H1 (cell line): ENCODE data around the gene FBXO38. TPM values are rescaled to one million over a fixed set of nuclear protein-coding genes. Genes with fewer than 3 reads are reported as not detected.

Source experiments
- CTCF ChIA-PET: fragments of 300-600 bp; sonication (Branson Sonifier 250); formaldehyde crosslinking; loops from one replicate; lab custom pipeline; 2021; ENCODE audit not compliant: partially characterized antibody; lab: Charles Lee
- POLR2A ChIA-PET: fragments of 300-600 bp; sonication (Branson Sonifier 250); formaldehyde crosslinking; loops from one replicate; lab custom pipeline; 2021; ENCODE audit warnings: inconsistent platforms; ENCODE audit not compliant: partially characterized antibody; lab: Charles Lee
- DNase-seq, 2 experiments: peaks; one replicate each; pipeline versions ENCODE4 v3.0.0 to v3.0.0-alpha.2; 2010 to 2022; ENCODE audit warnings: low spot score in 2 of 2, low read depth in 1 of 2, mixed read lengths in 1 of 2
- FAIRE-seq: peaks from 2 replicates; lab custom pipeline; 2011; peaks lifted over from hg19 to GRCh38; lab: Jason Lieb, UNC
- H2AFZ ChIP-seq: 2 replicates; pipeline ENCODE4 v1.8.1; 2012; ENCODE audit warnings: low read length, inconsistent platforms
- H2AK5ac ChIP-seq: 2 replicates; pipeline ENCODE4 v1.6.1; 2013; ENCODE audit warnings: low read depth, low read length
- H2BK120ac ChIP-seq: replicated peaks from 2 replicates; pipeline ENCODE3; 2013; ENCODE audit warnings: low read depth, low read length, inconsistent platforms
- H2BK12ac ChIP-seq: 2 replicates; pipeline ENCODE4 v1.6.1; 2013; ENCODE audit warnings: low read depth, low read length
- H2BK15ac ChIP-seq: 2 replicates; pipeline ENCODE4 v1.6.1; 2013; ENCODE audit warnings: low read length
- H2BK20ac ChIP-seq: 2 replicates; pipeline ENCODE4 v1.6.1; 2013; ENCODE audit warnings: low read length
- H2BK5ac ChIP-seq: 2 replicates; pipeline ENCODE4 v1.6.1; 2013; ENCODE audit warnings: low read depth, low read length
- H3K14ac ChIP-seq: 2 replicates; pipeline ENCODE4 v1.6.1; 2013; ENCODE audit warnings: inconsistent platforms; ENCODE audit not compliant: insufficient read length
- H3K18ac ChIP-seq: 2 replicates; pipeline ENCODE4 v1.6.1; 2013; ENCODE audit warnings: low read length; ENCODE audit errors: extremely low read depth
- H3K23ac ChIP-seq: 2 replicates; pipeline ENCODE4 v1.6.1; 2013; ENCODE audit warnings: inconsistent platforms; ENCODE audit not compliant: insufficient read length
- H3K23me2 ChIP-seq: 2 replicates; pipeline ENCODE4 v1.6.1; 2013; ENCODE audit warnings: low read depth, low read length
- H3K27ac ChIP-seq: 2 replicates; pipeline ENCODE4 v1.6.1; 2011; ENCODE audit warnings: low read depth, low read length, inconsistent platforms
- H3K27me3 ChIP-seq, 4 experiments: replicated peaks in 1 of 4; 1 replicate in 1 of 4; 2 replicates in 3 of 4; pipeline versions ENCODE4 v1.6.1 to v1.8.1; 2011 to 2013; ENCODE audit warnings: low read length in 3 of 4, mild to moderate bottlenecking in 3 of 4, inconsistent platforms in 2 of 4, mixed read lengths in 2 of 4, moderate library complexity in 1 of 4; ENCODE audit not compliant: control insufficient read depth in 3 of 4, insufficient read depth in 3 of 4; ENCODE audit errors: extremely low read depth in 1 of 4
- H3K36me3 ChIP-seq, 4 experiments: 2 replicates each; pipeline versions ENCODE4 v1.6.1 to v1.8.1; 2011 to 2013; ENCODE audit warnings: mild to moderate bottlenecking in 4 of 4, low read length in 3 of 4, moderate library complexity in 2 of 4, control low read depth in 1 of 4, inconsistent platforms in 1 of 4; ENCODE audit not compliant: insufficient read depth in 4 of 4, control insufficient read depth in 2 of 4
- H3K4ac ChIP-seq: replicated peaks from 2 replicates; pipeline ENCODE3; 2013; ENCODE audit warnings: low read length, low read depth, mixed read lengths, inconsistent platforms; ENCODE audit not compliant: insufficient read length
- H3K4me1 ChIP-seq, 4 experiments: replicated peaks in 1 of 4; 1 replicate in 1 of 4; 2 replicates in 3 of 4; pipeline versions ENCODE4 v1.6.1 to v1.8.1; 2011 to 2013; ENCODE audit warnings: low read length in 3 of 4, inconsistent platforms in 2 of 4, mixed read lengths in 1 of 4; ENCODE audit not compliant: insufficient read depth in 4 of 4, control insufficient read depth in 3 of 4
- H3K4me2 ChIP-seq, 2 experiments: 2 replicates each; pipeline versions ENCODE4 v1.6.1 to v1.8.1; 2011 to 2013; ENCODE audit warnings: low read depth in 2 of 2, low read length in 2 of 2, control low read depth in 1 of 2, inconsistent platforms in 1 of 2, mild to moderate bottlenecking in 1 of 2; ENCODE audit not compliant: insufficient read depth in 1 of 2
- H3K4me3 ChIP-seq, 4 experiments: fragments of 200-600, 300-600 bp in 1 of 4; sonication (generic), shearing (Covaris generic), sonication (Bioruptor Twin) in 1 of 4; 2 replicates each; pipeline versions ENCODE4 v1.5.1 to v1.8.1; 2011 to 2016; ENCODE audit warnings: low read length in 4 of 4, low read depth in 3 of 4, control low read depth in 2 of 4, inconsistent platforms in 2 of 4, mild to moderate bottlenecking in 2 of 4, mixed read lengths in 1 of 4, moderate library complexity in 1 of 4; ENCODE audit not compliant: insufficient read depth in 2 of 4; ENCODE audit errors: extremely low read depth in 1 of 4
- H3K56ac ChIP-seq: replicated peaks from 2 replicates; pipeline ENCODE3; 2013; ENCODE audit warnings: low read depth, mild to moderate bottlenecking, mixed read lengths, low read length, inconsistent platforms; ENCODE audit not compliant: insufficient read length
- H3K79me1 ChIP-seq: 2 replicates; pipeline ENCODE4 v1.6.1; 2013; ENCODE audit warnings: low read depth, low read length, control low read depth
- H3K79me2 ChIP-seq, 2 experiments: 2 replicates each; pipeline versions ENCODE4 v1.6.1 to v1.8.1; 2012 to 2013; ENCODE audit warnings: low read length in 2 of 2, mild to moderate bottlenecking in 2 of 2, inconsistent platforms in 1 of 2; ENCODE audit not compliant: insufficient read depth in 2 of 2, control insufficient read depth in 1 of 2
- H3K9ac ChIP-seq, 4 experiments: replicated peaks in 1 of 4; 1 replicate in 1 of 4; 2 replicates in 3 of 4; pipeline versions ENCODE4 v1.6.1 to v1.8.1; 2011 to 2013; ENCODE audit warnings: low read depth in 3 of 4, low read length in 3 of 4, control low read depth in 2 of 4, mild to moderate bottlenecking in 2 of 4, moderate library complexity in 2 of 4, inconsistent platforms in 1 of 4; ENCODE audit errors: extremely low read depth in 1 of 4
- H3K9me3 ChIP-seq, 2 experiments: 2 replicates each; pipeline versions ENCODE4 v1.6.1 to v1.8.1; 2012 to 2013; ENCODE audit warnings: mild to moderate bottlenecking in 2 of 2, moderate library complexity in 2 of 2, control low read depth in 1 of 2, inconsistent platforms in 1 of 2, low read depth in 1 of 2, low read length in 1 of 2, mixed read lengths in 1 of 2; ENCODE audit not compliant: insufficient read depth in 2 of 2
- H4K20me1 ChIP-seq, 2 experiments: replicated peaks in 1 of 2; 2 replicates each; pipeline versions ENCODE3 to v1.8.1; 2011 to 2013; ENCODE audit warnings: inconsistent platforms in 2 of 2, low read length in 2 of 2, mild to moderate bottlenecking in 1 of 2; ENCODE audit not compliant: insufficient read depth in 2 of 2, control insufficient read depth in 1 of 2
- H4K5ac ChIP-seq: 2 replicates; pipeline ENCODE4 v1.6.1; 2013; ENCODE audit warnings: low read length, low read depth, mixed read lengths, inconsistent platforms; ENCODE audit not compliant: insufficient read length
- H4K8ac ChIP-seq: 2 replicates; pipeline ENCODE4 v1.8.0; 2013; ENCODE audit warnings: mild to moderate bottlenecking, moderate library complexity, low read length, inconsistent platforms; ENCODE audit not compliant: insufficient read depth; ENCODE audit errors: extremely low read depth
- H4K91ac ChIP-seq: replicated peaks from 2 replicates; pipeline ENCODE3; 2013; ENCODE audit warnings: low read length, mixed read lengths, inconsistent platforms; ENCODE audit not compliant: insufficient read length
- BCL11A ChIP-seq, 2 experiments: IDR thresholded peaks; one replicate each; pipeline ENCODE4 v1.6.1; 2011; ENCODE audit warnings: low read depth in 2 of 2, low read length in 2 of 2, mild to moderate bottlenecking in 2 of 2
- CBX5 ChIP-seq: fragments of 300-800, 300-1000 bp; sonication (generic); IDR thresholded peaks from 2 replicates; pipeline ENCODE4 v1.7.1; 2016; ENCODE audit warnings: antibody characterized with exemption, low read length, low read depth
- E2F6 ChIP-seq: IDR thresholded peaks from 2 replicates; pipeline ENCODE4 v1.6.1; 2012; ENCODE audit warnings: inconsistent platforms
- EGR1 ChIP-seq: IDR thresholded peaks from 2 replicates; pipeline ENCODE4 v1.6.1; 2011; ENCODE audit warnings: low read depth, low read length, borderline replicate concordance
- EZH2 ChIP-seq: fragments of 200-600 bp; sonication (generic); IDR thresholded peaks from 2 replicates; pipeline ENCODE4 v1.7.1; 2012; ENCODE audit warnings: low read depth, mild to moderate bottlenecking, moderate library complexity, low read length, inconsistent platforms; ENCODE audit not compliant: severe bottlenecking
- GTF2F1 ChIP-seq: IDR thresholded peaks from 2 replicates; pipeline ENCODE4 v1.6.1; 2012; ENCODE audit warnings: low read depth, low read length, improper control_type of control experiment, borderline replicate concordance
- HDAC6 ChIP-seq: IDR thresholded peaks from one replicate; pipeline ENCODE4 v1.7.1; 2012; ENCODE audit warnings: low read depth, mild to moderate bottlenecking, inconsistent platforms, low read length, moderate library complexity
- JUN ChIP-seq: IDR thresholded peaks from 2 replicates; pipeline ENCODE4 v1.6.1; 2011; ENCODE audit warnings: low read depth, mild to moderate bottlenecking, improper control_type of control experiment, low read length
- POLR2A ChIP-seq, 2 experiments: IDR thresholded peaks; 1 replicate in 1 of 2; 2 replicates in 1 of 2; pipeline ENCODE4 v1.6.1; 2011; ENCODE audit warnings: low read depth in 2 of 2, low read length in 2 of 2, mild to moderate bottlenecking in 2 of 2; ENCODE audit errors: control extremely low read depth in 1 of 2
- SAP30 ChIP-seq: fragments of 300-600 bp; sonication (generic); IDR thresholded peaks from 2 replicates; pipeline ENCODE4 v1.7.1; 2012; ENCODE audit warnings: low read length, moderate library complexity, mild to moderate bottlenecking, inconsistent platforms; ENCODE audit not compliant: insufficient read depth, insufficient replicate concordance
- SIRT6 ChIP-seq: IDR thresholded peaks from one replicate; pipeline ENCODE4 v1.7.1; 2012; ENCODE audit warnings: low read length, inconsistent platforms
- SUZ12 ChIP-seq: fragments of 200-600 bp; sonication (generic); IDR thresholded peaks from 2 replicates; pipeline ENCODE4 v1.6.1; 2012; ENCODE audit warnings: mild to moderate bottlenecking, inconsistent platforms, low read length, moderate library complexity, mixed read lengths
- YY1 ChIP-seq: IDR thresholded peaks from 2 replicates; pipeline ENCODE4 v1.6.1; 2011; ENCODE audit warnings: low read depth, mild to moderate bottlenecking, low read length
- WGBS, 2 experiments: shearing (Covaris generic) in 1 of 2; methylation state at CpG; one replicate each; pipeline versions ENCODE4 v1.1.6 to v1.1.7; 2013 to 2015; ENCODE audit warnings: low lambda C conversion rate in 2 of 2, mixed read lengths in 2 of 2, inconsistent platforms in 1 of 2, low coverage in 1 of 2, missing lambda C conversion rate in 1 of 2; ENCODE audit not compliant: insufficient replicate concordance in 2 of 2, insufficient coverage in 1 of 2, insufficient read length in 1 of 2; ENCODE audit errors: extremely low coverage in 1 of 2, missing lambda C conversion rate in 1 of 2; 5-methylcytosine and 5-hydroxymethylcytosine counted together
- polyA plus RNA-seq, 7 experiments: library from polyadenylated mRNA; depleted of rRNA in 3 of 7; stranded (reverse) in 5 of 7; unstranded in 2 of 7; fragments of >200 nt in 5 of 7; fragments of 200-250 nt in 2 of 7; gene quantifications; 1 replicate in 5 of 7; 2 replicates in 1 of 7; 4 replicates in 1 of 7; pipeline versions ENCODE4 v1.2.1 to v1.2.3, GENCODE V29; 2011 to 2013; ENCODE audit warnings: missing spikeins in 2 of 7, mixed read lengths in 2 of 7
- total RNA-seq: library from RNA; stranded (reverse); fragmentation: NEBNext Ultra II Directional; extraction: Animal tissue kit (Norgen Biotek cat#: 25700); gene quantifications from 2 replicates; pipeline ENCODE4 v1.2.1, GENCODE V29; 2021

Gene FBXO38
- total and polyA plus RNA-seq, 2 of the 8 experiments (the other 6 are each of a cell fraction or from before 2014, with no cell fraction given) = 9.1 to 34.3 TPM

GRCh38 chr5:148445578-148445977 is 61.8 kb downstream of the FBXO38 start:
- Histone ChIP-seq H2BK5ac (no peak overlapping the region), H3K4me3 (no peak overlapping the region), H4K8ac (no peak overlapping the region), H4K20me1 (no peaks in the 10 kb centered on the region), H2AFZ (no peak overlapping the region), H2AK5ac (no peak overlapping the region), H3K79me1 (no peaks in the 10 kb centered on the region), H3K36me3 (peaks cover 0 to 16% (median 9%) of the 10 kb centered on the region in 4 experiments; a peak in 5 of 8 replicates), H3K9me3 (no peaks in the 10 kb centered on the region), H2BK20ac (no peak overlapping the region), H3K4me1 (no peaks in the 10 kb centered on the region; a peak in 1 of 7 replicates), H3K4ac (no peak overlapping the region), H3K4me2 (no peak overlapping the region), H3K56ac (no peak overlapping the region), H3K9ac (no peak overlapping the region), H4K5ac (no peak overlapping the region), H3K27ac (no peak overlapping the region), H2BK120ac (no peak overlapping the region), H3K23me2 (no peaks in the 10 kb centered on the region), H2BK15ac (no peak overlapping the region), H2BK12ac (no peak overlapping the region), H3K27me3 (no peaks in the 10 kb centered on the region), H3K23ac (no peak overlapping the region), H4K91ac (no peak overlapping the region), H3K79me2 (no peaks in the 10 kb centered on the region), H3K14ac (no peak overlapping the region), H3K18ac (no peak overlapping the region)
- TF ChIP-seq EGR1 = no peak
- TF ChIP-seq GTF2F1 = no peak
- no peak for TF ChIP-seq JUN
- TF ChIP-seq SIRT6 = no peak
- no peak for TF ChIP-seq EZH2
- TF ChIP-seq CBX5 = no peak
- TF ChIP-seq BCL11A (IDR thresholded peaks at IDR 0.05; ENCODE audit: low read depth in 2 of 2, low read length in 2 of 2) = no peak
- no peak for TF ChIP-seq HDAC6
- TF ChIP-seq POLR2A (IDR thresholded peaks at IDR 0.05; ENCODE audit: control extremely low read depth in 1 of 2, low read depth in 2 of 2, low read length in 2 of 2) = no peak
- no peak for TF ChIP-seq SAP30
- no peak for TF ChIP-seq YY1
- no peak for TF ChIP-seq SUZ12
- no peak for TF ChIP-seq E2F6
- POLR2A ChIA-PET = no interaction called here
- CTCF ChIA-PET = interaction anchor here (1.0 to 10.7 kb wide), 13 partner anchors 8 to 512 kb away, joined by 3 to 231 read pairs (median 7); no protein-coding TSS in a partner anchor
- FAIRE-seq (no peak), DNase-seq (no peak)
- WGBS, 2 experiments = 91% methylated on average over 3 of the region's 3 CpGs; no CpG with 5 or more reads in 1 of the 2 experiments
